ENCODE results near the gene PVR.
"Not testable (repeated sequence)": the region's sequence is repeated elsewhere in the genome, so short reads cannot be mapped to it uniquely, and the experiment has no call there.

PVR gene

DNA sequence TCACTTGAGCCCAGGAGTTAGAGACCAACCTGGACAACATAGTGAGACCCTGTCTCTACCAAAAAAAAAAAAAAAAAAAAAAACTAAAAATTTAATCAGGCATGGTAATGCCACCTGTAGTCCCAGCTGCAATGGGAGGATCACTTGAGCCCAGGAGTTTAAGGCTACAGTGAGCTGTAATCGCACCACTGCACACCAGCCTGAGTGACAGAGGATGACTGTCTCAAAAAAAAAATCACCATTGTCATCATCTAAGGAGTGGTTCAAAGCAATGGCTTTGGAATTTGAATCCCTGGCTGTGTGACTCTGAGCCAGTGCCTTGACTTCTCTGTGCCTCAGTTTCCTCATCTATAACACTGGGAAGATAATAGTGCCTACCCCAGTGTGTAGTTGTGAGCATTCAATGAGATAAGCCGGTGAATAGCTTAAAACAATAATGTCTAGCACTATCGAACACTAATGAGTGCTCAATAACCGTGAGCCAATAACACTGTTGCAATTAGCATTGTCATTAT lies 18.8 kb upstream of the PVR start:
- CTCF ChIA-PET, result interaction anchor here (0.6 to 0.7 kb wide), 2 partner anchors 15 to 33 kb away, joined by 3 to 4 read pairs; no protein-coding TSS in a partner anchor
- no peak for TF ChIP-seq FOXM1 (IDR thresholded peaks at IDR 0.05; ENCODE audit: borderline replicate concordance)
- TF ChIP-seq SUZ12 (IDR thresholded peaks at IDR 0.05), result no peak
- TF ChIP-seq BHLHE40 (IDR thresholded peaks at IDR 0.05; ENCODE audit: borderline replicate concordance), result no peak
- TF ChIP-seq CTBP1 (IDR thresholded peaks at IDR 0.05; ENCODE audit: borderline replicate concordance), result no peak
- TF ChIP-seq FOXA1 (IDR thresholded peaks at IDR 0.05), result no peak
- DNase-seq (ENCODE audit: extremely low spot score), result no peak
- POLR2A ChIA-PET, result no interaction called here

- DNase-seq (ENCODE audit: extremely low spot score); POLR2A ChIA-PET: not testable (repeated sequence)
- CTCF ChIA-PET, result interaction anchor here (1.3 kb wide), 1 partner anchor 11 kb away, joined by 3 read pairs; no protein-coding TSS in a partner anchor
Observed at GRCh38 chr19:44625637-44626036, 18.1 kb upstream of the PVR start.

DNA sequence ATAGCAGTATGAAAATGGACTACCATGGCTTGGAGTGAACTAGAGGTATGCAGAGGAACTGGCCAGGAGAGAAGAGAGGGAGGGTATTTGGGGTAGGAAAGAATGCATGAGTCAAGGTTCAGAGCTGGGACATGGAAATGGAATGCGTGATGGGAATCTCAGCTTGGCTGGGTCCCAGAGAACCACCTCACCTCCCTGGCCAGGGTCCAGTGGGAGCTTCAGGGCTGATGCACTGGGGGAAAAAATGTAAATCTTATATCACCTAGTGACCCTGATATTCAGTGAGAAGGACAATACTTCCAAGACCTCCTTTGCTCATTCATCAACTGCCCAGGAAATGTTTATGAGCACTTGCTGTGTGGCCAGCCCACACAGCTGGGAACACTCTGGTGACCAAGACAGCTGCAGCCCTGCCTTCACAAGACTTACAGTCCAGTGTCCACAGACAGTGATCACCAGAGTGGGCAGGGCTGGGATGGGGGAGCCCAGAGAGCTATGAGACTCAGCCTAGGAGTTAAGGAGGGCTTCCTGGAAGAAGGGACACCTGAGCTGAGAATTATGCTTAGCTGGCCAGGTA lies 17.6 kb upstream of the PVR start:
- ChIA-PET CTCF (interaction anchor here (1.3 kb wide), 1 partner anchor 10 kb away, joined by 3 read pairs; no protein-coding TSS in a partner anchor), POLR2A (no interaction called here)
- no peak for DNase-seq (ENCODE audit: extremely low spot score)
- TF ChIP-seq HDGF (IDR thresholded peaks at IDR 0.05; ENCODE audit: borderline replicate concordance) (no peak), SP1 (IDR thresholded peaks at IDR 0.05) (no peak), FOXM1 (IDR thresholded peaks at IDR 0.05; ENCODE audit: borderline replicate concordance) (no peak), ARNT (IDR thresholded peaks at IDR 0.05) (no peak), FOXA1 (IDR thresholded peaks at IDR 0.05) (no peak), LEF1 (IDR thresholded peaks at IDR 0.05; ENCODE audit: borderline replicate concordance) (no peak), L3MBTL2 (conservative IDR thresholded peaks at IDR 0.05) (no peak), FOXK2 (IDR thresholded peaks at IDR 0.05) (no peak), CTBP1 (IDR thresholded peaks at IDR 0.05; ENCODE audit: borderline replicate concordance) (no peak), NFRKB (IDR thresholded peaks at IDR 0.05) (no peak), TARDBP (IDR thresholded peaks at IDR 0.05) (no peak)
- TF ChIP-seq, protein P1, sequence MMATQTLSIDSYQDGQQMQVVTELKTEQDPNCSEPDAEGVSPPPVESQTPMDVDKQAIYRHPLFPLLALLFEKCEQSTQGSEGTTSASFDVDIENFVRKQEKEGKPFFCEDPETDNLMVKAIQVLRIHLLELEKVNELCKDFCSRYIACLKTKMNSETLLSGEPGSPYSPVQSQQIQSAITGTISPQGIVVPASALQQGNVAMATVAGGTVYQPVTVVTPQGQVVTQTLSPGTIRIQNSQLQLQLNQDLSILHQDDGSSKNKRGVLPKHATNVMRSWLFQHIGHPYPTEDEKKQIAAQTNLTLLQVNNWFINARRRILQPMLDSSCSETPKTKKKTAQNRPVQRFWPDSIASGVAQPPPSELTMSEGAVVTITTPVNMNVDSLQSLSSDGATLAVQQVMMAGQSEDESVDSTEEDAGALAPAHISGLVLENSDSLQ (IDR thresholded peaks at IDR 0.05), result no peak

- DNase-seq (ENCODE audit: extremely low spot score), result no peak
- TF ChIP-seq NFRKB (IDR thresholded peaks at IDR 0.05) (no peak), L3MBTL2 (conservative IDR thresholded peaks at IDR 0.05) (no peak), ARNT (IDR thresholded peaks at IDR 0.05) (no peak), FOXA1 (IDR thresholded peaks at IDR 0.05) (no peak), TARDBP (IDR thresholded peaks at IDR 0.05) (no peak), SP1 (IDR thresholded peaks at IDR 0.05) (no peak)
- ChIA-PET POLR2A (no interaction called here), CTCF (no interaction called here)
Observed at GRCh38 chr19:44627631-44628030, 16.1 kb upstream of the PVR start.

- ChIA-PET POLR2A (no interaction called here), CTCF (no interaction called here)
- no peak for DNase-seq (ENCODE audit: extremely low spot score)
- TF ChIP-seq CTBP1 (IDR thresholded peaks at IDR 0.05; ENCODE audit: borderline replicate concordance) (no peak), FOXK2 (IDR thresholded peaks at IDR 0.05) (no peak), FOXM1 (IDR thresholded peaks at IDR 0.05; ENCODE audit: borderline replicate concordance) (no peak), ZNF384 (IDR thresholded peaks at IDR 0.05) (no peak), BHLHE40 (IDR thresholded peaks at IDR 0.05; ENCODE audit: borderline replicate concordance) (no peak)
Observed at GRCh38 chr19:44628793-44629192, 14.9 kb upstream of the PVR start.

DNA sequence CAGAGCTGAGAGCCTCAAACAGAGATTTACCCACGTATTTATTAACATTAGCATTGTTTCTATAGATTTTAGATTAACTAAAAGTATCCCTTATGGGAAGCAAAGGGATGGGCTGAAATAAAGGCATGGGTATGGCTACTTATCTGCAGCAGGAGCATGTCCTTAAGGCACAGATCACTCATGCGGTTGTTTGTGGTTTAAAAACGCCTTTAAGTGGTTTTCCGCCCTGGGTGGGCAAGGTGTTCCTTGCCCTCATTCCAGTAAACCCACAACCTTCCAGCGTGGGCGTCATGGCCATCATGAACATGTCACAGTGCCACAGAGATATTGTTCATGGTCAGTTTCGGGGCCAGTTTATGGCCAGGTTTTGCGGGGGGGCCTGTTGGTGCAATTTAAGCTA lies 12.1 kb upstream of the PVR start:
- POLR2A ChIA-PET, result interaction anchor here (1.6 kb wide), 1 partner anchor 12 kb away, joined by 5 read pairs; the partner anchor contains the start of gene PVR
- DNase-seq (ENCODE audit: extremely low spot score); CTCF ChIA-PET: not testable (repeated sequence)

GRCh38 chr19:44634058-44634457 lies 9.7 kb upstream of the PVR start:
- ChIA-PET CTCF (interaction anchor here (0.7 to 1.2 kb wide), 2 partner anchors 46 to 49 kb away, joined by 3 to 5 read pairs; no protein-coding TSS in a partner anchor), POLR2A (interaction anchor here (2.4 kb wide), 1 partner anchor 10 kb away, joined by 8 read pairs; the partner anchor contains the start of gene PVR)
- DNase-seq (ENCODE audit: extremely low spot score), result not testable (repeated sequence)

DNA sequence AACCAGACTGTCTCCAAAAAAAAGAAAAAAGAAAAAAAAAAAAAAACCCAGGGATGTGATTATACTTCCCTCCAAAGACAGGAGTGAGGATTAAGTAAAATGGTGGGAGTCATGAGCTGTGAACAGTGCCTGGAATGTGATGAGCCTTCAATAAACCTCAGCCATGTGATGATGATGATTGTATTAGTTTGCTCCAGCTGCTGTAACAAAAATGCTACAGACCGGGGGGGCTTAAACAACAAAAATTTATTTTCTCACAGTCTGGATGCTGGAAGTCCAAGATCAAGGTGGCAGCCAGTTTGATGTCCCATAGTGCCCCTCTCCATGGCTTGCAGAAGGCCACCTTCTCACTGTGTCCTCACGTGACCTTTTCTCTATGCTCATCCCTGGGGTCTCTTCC lies 8.9 kb upstream of the PVR start:
- no peak for TF ChIP-seq TARDBP (IDR thresholded peaks at IDR 0.05)
- TF ChIP-seq CTBP1 (IDR thresholded peaks at IDR 0.05; ENCODE audit: borderline replicate concordance), result no peak
- TF ChIP-seq BHLHE40 (IDR thresholded peaks at IDR 0.05; ENCODE audit: borderline replicate concordance), result no peak
- TF ChIP-seq, protein P1 (IDR thresholded peaks at IDR 0.05), result no peak
- TF ChIP-seq NFRKB (IDR thresholded peaks at IDR 0.05), result no peak
- no peak for TF ChIP-seq HDGF (IDR thresholded peaks at IDR 0.05; ENCODE audit: borderline replicate concordance)
- TF ChIP-seq FOXM1 (IDR thresholded peaks at IDR 0.05; ENCODE audit: borderline replicate concordance), result no peak
- TF ChIP-seq SUZ12 (IDR thresholded peaks at IDR 0.05), result no peak
- TF ChIP-seq L3MBTL2 (conservative IDR thresholded peaks at IDR 0.05), result no peak
- no peak for TF ChIP-seq LEF1 (IDR thresholded peaks at IDR 0.05; ENCODE audit: borderline replicate concordance)
- TF ChIP-seq SP1 (IDR thresholded peaks at IDR 0.05), result no peak
- TF ChIP-seq FOXA1 (IDR thresholded peaks at IDR 0.05), result no peak
- TF ChIP-seq FOXK2 (IDR thresholded peaks at IDR 0.05), result no peak
- TF ChIP-seq ELF4 (IDR thresholded peaks at IDR 0.05), result no peak
- no peak for DNase-seq (ENCODE audit: extremely low spot score)
- ChIA-PET POLR2A (interaction anchor here (2.4 kb wide), 1 partner anchor 9 kb away, joined by 8 read pairs; the partner anchor contains the start of gene PVR), CTCF (interaction anchor here (0.7 to 1.2 kb wide), 2 partner anchors 46 to 50 kb away, joined by 3 to 5 read pairs; no protein-coding TSS in a partner anchor)
